Measurements from ENCODE around the gene PHKA2. TPM values are rescaled to one million over a fixed set of nuclear protein-coding genes. Genes with fewer than 3 reads are reported as not detected.

Gene PHKA2
- total and polyA plus RNA-seq, 7 experiments from 2014 or later, result 7.9 to 54.3 (median 40.8) TPM

Other genes with a start within 250 kb of the PHKA2 start
- gene ADGRG2, start 138.4 kb upstream of the PHKA2 start, total RNA-seq, result not detected
- gene ADGRG2, start 138.4 kb upstream of the PHKA2 start, polyA plus RNA-seq, result under 1 TPM in 1 of 2 donors, not detected in 1; 0.08 TPM

Data from naive thymus-derived CD4-positive, alpha-beta T cell (primary cell).